Activated CD4-positive, alpha-beta T cell treated with anti-CD3 and anti-CD28 coated beads, Interleukin-2, amount 10 ng/mL, durations not matched to agents 24 days and 14 days (primary cell): ENCODE results near the gene ITGB3. TPM values are rescaled to one million over a fixed set of nuclear protein-coding genes. Genes with fewer than 3 reads are reported as not detected.
"Not testable (repeated sequence)": the region's sequence is repeated elsewhere in the genome, so short reads cannot be mapped to it uniquely, and the experiment has no call there.

ENCODE experiments used
- DNase-seq: peaks from one replicate; pipeline ENCODE4 v3.0.0; 2022
- H3K27ac Mint-ChIP-seq: one replicate; pipeline ENCODE4 v1.8.0; 2022; ENCODE audit warnings: mild to moderate bottlenecking, mixed read lengths
- H3K27me3 Mint-ChIP-seq: one replicate; pipeline ENCODE4 v1.8.0; 2022; ENCODE audit warnings: mixed read lengths
- H3K36me3 Mint-ChIP-seq: one replicate; pipeline ENCODE4 v1.8.0; 2022; ENCODE audit warnings: low read depth, mild to moderate bottlenecking, mixed read lengths
- H3K4me1 Mint-ChIP-seq: one replicate; pipeline ENCODE4 v1.8.0; 2021; ENCODE audit warnings: mixed read lengths
- H3K4me3 Mint-ChIP-seq: one replicate; pipeline ENCODE4 v1.8.0; 2022; ENCODE audit warnings: mild to moderate bottlenecking, moderate library complexity, mixed read lengths
- H3K9me3 Mint-ChIP-seq: one replicate; pipeline ENCODE4 v1.8.0; 2021; ENCODE audit warnings: mixed read lengths
- intact Hi-C: fragments of 100-400 bp; cut with micrococcal nuclease; formaldehyde crosslinking; loops from one replicate; pipeline ENCODE4 v1.15.1; 2023
- total RNA-seq: library from RNA; stranded (reverse); gene quantifications from 2 replicates; pipeline ENCODE4 v1.2.3, GENCODE V29; 2022

The ITGB3 gene
- total RNA-seq, 1 donor from 2014 or later: not detected

- H3K27ac Mint-ChIP-seq: not testable (repeated sequence)
These were observed 36.8 kb upstream of the ITGB3 start for GRCh38 chr17:47216821-47217220.

DNA sequence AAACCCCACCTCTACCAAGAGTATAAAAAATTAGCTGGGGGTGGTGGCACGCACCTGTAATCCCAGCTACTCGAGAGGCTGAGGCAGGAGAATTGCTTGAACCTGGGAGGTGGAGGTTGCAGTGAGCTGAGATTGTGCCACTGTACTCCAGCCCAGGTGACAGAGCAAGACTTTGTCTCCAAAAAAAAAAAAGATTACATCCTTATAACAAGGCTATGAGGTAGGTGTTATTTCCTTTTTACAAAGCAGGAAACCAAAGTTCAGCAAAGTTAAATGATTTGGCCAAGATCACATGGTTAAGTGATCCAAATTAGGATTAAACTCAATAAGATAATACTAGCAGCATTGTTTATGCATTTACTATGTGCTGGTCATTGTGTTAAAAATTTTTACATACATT is 36.3 kb upstream of the ITGB3 start:
- intact Hi-C loops: not testable (repeated sequence)
- peaks cover 33% of the 10 kb centered on the region for H3K4me1 Mint-ChIP-seq

More at GRCh38 chr17:47216821-47217220, 36.8 kb upstream of the ITGB3 start:
- DNase-seq, intact Hi-C loops, H3K4me3 Mint-ChIP-seq, H3K36me3 Mint-ChIP-seq, H3K9me3 Mint-ChIP-seq: not testable (repeated sequence)
- Mint-ChIP-seq H3K4me1 (peaks cover 33% of the 10 kb centered on the region), H3K27me3 (peaks cover 26% of the 10 kb centered on the region)

GRCh38 chr17:47218896-47219430 is 34.7 kb upstream of the ITGB3 start:
- DNase-seq: no peak
- no peak overlapping the region for H3K4me3 Mint-ChIP-seq
- no peak overlapping the region for H3K27ac Mint-ChIP-seq
- peaks cover 11% of the 10 kb centered on the region for H3K9me3 Mint-ChIP-seq
- peaks cover 13% of the 10 kb centered on the region for H3K27me3 Mint-ChIP-seq
- intact Hi-C loops: no loop called here
- H3K4me1 Mint-ChIP-seq: peaks cover 33% of the 10 kb centered on the region
- H3K36me3 Mint-ChIP-seq: no peaks in the 10 kb centered on the region

More for the DNA sequence above, 36.3 kb upstream of the ITGB3 start:
- H3K36me3 Mint-ChIP-seq, H3K27ac Mint-ChIP-seq, H3K9me3 Mint-ChIP-seq, H3K4me3 Mint-ChIP-seq, DNase-seq: not testable (repeated sequence)
- peaks cover 24% of the 10 kb centered on the region for H3K27me3 Mint-ChIP-seq

DNA sequence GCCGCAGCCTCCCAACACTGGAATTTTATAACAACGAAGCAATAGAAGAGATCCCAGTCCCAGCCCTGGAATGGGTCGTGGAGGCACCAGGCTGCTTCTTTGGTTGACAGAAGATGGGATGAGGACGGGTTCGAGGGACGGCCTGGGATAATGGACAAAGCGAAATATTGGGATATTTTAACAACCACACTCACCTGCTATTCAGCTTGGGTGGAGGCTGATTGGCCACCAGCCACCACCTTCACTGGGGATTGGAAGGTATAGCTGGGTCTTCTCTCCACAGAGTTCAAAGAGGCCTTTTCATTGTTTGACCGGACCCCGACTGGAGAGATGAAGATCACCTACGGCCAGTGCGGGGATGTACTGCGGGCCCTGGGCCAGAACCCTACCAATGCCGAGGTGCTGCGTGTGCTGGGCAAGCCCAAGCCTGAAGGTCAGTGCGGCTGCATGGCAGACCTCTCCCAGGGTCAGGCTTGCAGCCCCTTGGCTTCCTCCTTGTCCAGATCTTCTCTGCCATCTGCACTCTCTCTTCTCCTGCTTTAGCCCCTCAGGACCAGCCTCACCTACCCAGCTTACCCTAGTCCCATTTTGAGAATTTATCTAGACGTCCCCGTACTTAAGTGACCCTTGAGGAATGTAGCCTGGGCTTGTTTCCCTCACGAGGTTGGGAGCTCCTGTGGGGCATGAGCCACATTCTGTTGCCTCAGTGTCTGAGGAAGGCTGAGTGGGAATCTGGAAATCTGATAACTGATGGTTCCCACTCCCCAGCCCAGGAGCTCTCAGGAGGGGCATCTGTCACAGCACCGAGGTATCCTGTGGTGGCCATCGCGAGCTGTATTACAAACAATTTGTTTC is 33.8 kb upstream of the ITGB3 start:
- Mint-ChIP-seq H3K27me3 (peaks cover 9% of the 10 kb centered on the region), H3K4me3 (no peak overlapping the region), H3K4me1 (peaks cover 33% of the 10 kb centered on the region), H3K27ac (no peak overlapping the region), H3K9me3 (peaks cover 19% of the 10 kb centered on the region), H3K36me3 (no peaks in the 10 kb centered on the region)
- no peak for DNase-seq
- intact Hi-C loops: no loop called here

DNA sequence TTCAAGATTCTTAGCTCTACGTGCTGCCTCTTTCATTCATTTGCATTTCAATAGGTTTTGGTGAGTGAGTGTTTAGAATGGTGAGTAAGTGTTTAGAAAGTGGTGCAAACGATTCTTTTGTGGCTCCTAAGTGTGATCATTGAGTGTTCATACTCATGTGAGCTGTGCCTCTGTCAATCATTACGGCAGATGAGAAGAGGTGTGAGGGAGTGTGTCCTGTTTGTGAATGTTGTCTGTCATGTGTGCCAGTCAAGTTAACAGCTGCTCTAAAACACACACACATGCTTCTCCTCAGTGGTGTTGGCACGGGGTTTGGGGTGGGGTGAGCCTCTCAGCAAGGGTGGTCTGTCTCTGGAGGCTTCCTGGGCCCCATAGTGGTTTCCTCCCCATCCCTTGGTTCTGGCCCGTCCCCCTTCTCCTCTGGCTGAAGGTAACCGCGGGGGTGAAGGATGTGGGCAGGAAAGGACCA is 33.1 kb upstream of the ITGB3 start:
- Mint-ChIP-seq H3K4me3 (no peak overlapping the region), H3K9me3 (peaks cover 19% of the 10 kb centered on the region), H3K36me3 (no peaks in the 10 kb centered on the region), H3K27me3 (peaks cover 5% of the 10 kb centered on the region), H3K4me1 (peaks cover 33% of the 10 kb centered on the region), H3K27ac (no peak overlapping the region)
- DNase-seq: peak; percentile 63
- intact Hi-C loops: no loop called here

DNA sequence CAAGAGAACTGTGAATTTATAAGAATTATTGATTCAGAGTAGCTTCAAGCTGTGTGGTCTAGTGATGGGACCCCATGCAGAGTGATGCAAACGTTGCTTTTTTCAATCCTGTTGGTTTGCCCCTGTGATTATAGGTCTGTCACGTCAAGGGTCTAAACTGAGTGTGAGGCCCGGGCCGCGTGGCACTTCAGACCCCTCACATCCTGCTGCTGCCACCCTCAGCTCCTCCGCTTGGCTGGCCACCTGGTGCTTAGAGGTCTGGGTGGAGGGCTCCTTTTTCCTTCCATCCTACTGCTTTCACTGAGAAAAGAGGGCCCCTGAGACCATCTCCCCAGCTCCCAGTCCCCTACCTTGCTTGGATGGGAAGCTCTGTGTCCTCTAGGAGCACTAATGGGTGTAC is 32.5 kb upstream of the ITGB3 start:
- intact Hi-C loops: no loop called here
- no peak for DNase-seq
- no peaks in the 10 kb centered on the region for H3K36me3 Mint-ChIP-seq
- no peak overlapping the region for H3K27ac Mint-ChIP-seq
- peaks cover 33% of the 10 kb centered on the region for H3K4me1 Mint-ChIP-seq
- H3K9me3 Mint-ChIP-seq: peaks cover 19% of the 10 kb centered on the region
- H3K27me3 Mint-ChIP-seq: peaks cover 2% of the 10 kb centered on the region
- no peak overlapping the region for H3K4me3 Mint-ChIP-seq

GRCh38 chr17:47222047-47222446 is 31.6 kb upstream of the ITGB3 start:
- Mint-ChIP-seq H3K4me3 (no peak overlapping the region), H3K36me3 (no peaks in the 10 kb centered on the region)
- intact Hi-C loops: no loop called here

GRCh38 chr17:47223007-47223406 is 30.6 kb upstream of the ITGB3 start:
- Mint-ChIP-seq H3K36me3 (no peaks in the 10 kb centered on the region), H3K4me3 (no peak overlapping the region), H3K9me3 (peaks cover 19% of the 10 kb centered on the region), H3K27ac (no peak overlapping the region), H3K4me1 (peaks cover 28% of the 10 kb centered on the region), H3K27me3 (peaks cover 5% of the 10 kb centered on the region)
- DNase-seq: no peak
- intact Hi-C loops: no loop called here

More at GRCh38 chr17:47222047-47222446, 31.6 kb upstream of the ITGB3 start:
- Mint-ChIP-seq H3K9me3 (peaks cover 19% of the 10 kb centered on the region), H3K4me1 (peaks cover 32% of the 10 kb centered on the region), H3K27me3 (peaks cover 2% of the 10 kb centered on the region), H3K27ac (no peak overlapping the region)
- DNase-seq: no peak

DNA sequence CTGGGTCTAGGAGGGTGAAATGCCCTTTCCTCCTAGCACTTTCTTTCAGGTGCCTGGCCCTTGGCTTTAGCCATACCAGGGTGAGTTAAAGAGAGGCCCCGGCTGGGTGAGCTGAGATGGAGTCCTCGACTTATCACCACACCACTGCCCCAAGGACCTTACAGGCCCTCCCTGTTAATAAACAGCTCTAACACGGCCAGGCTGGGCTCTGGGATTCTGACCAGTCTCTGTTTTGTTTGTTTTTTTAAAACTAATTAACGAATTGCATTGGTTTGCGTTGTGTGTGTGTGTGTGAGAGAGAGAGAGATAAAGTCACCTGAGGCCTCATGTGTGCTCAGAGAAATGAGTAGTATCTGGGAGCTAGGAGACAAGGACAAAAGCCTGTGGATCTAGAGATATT is 30.2 kb upstream of the ITGB3 start:
- peaks cover 5% of the 10 kb centered on the region for H3K27me3 Mint-ChIP-seq
- H3K4me3 Mint-ChIP-seq: no peak overlapping the region
- no peak for DNase-seq
- no peak overlapping the region for H3K27ac Mint-ChIP-seq
- H3K4me1 Mint-ChIP-seq: peaks cover 25% of the 10 kb centered on the region
- intact Hi-C loops: no loop called here
- H3K36me3 Mint-ChIP-seq: no peaks in the 10 kb centered on the region
- peaks cover 19% of the 10 kb centered on the region for H3K9me3 Mint-ChIP-seq

DNA sequence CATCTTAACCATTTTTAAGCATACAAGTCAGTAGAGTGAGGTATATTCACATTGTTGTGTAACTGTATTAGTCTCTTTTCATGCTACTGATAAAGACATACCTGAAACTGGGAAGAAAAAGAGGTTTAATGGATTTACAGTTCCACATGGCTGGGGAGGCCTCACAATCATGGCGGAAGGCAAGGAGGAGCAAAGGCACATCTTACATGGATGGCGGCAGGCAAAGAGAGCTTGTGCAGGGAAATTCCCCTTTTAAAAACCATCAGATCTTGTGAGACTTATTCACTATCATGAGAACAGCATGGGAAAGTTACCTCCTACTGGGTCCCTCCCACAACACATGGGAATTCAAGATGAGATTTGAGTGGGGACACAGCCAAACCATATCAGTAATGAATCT is 29.6 kb upstream of the ITGB3 start:
- H3K4me1 Mint-ChIP-seq: peaks cover 19% of the 10 kb centered on the region
- DNase-seq, H3K4me3 Mint-ChIP-seq, H3K27me3 Mint-ChIP-seq, H3K27ac Mint-ChIP-seq, H3K36me3 Mint-ChIP-seq, intact Hi-C loops: not testable (repeated sequence)
- H3K9me3 Mint-ChIP-seq: peaks cover 19% of the 10 kb centered on the region

- Mint-ChIP-seq H3K27ac (no peak overlapping the region), H3K9me3 (peaks cover 19% of the 10 kb centered on the region), H3K4me1 (peaks cover 22% of the 10 kb centered on the region), H3K27me3 (peaks cover 5% of the 10 kb centered on the region), H3K36me3 (no peaks in the 10 kb centered on the region), H3K4me3 (no peak overlapping the region)
- no peak for DNase-seq
- intact Hi-C loops: loop anchor here (5.0 kb wide), 1 partner anchor 392 kb away; no protein-coding TSS in a partner anchor
These were observed 28.7 kb upstream of the ITGB3 start for GRCh38 chr17:47224966-47225365.

DNA sequence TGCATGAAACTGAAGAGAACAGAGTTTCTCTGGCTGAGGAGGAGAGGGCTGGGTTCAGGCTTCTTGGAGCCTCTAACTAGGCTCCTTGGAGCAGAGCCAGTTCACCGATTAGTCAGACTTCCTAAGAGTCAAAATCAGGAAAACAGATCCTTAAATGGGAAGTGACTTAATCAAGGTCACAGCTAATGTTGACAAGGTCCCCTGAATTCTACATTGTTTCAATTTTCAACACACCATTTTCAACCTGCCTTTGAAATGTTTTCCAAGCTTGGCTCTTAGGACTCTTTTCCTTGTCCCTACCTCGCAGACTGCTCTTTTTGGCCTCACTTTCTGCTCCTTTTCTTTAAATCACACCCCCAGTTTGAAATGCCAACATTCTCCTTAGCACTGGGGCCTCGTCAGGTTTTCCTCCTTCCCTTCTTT is 28.2 kb upstream of the ITGB3 start:
- no peak overlapping the region for H3K27ac Mint-ChIP-seq
- H3K36me3 Mint-ChIP-seq: no peaks in the 10 kb centered on the region
- no peak for DNase-seq
- peaks cover 19% of the 10 kb centered on the region for H3K9me3 Mint-ChIP-seq
- H3K27me3 Mint-ChIP-seq: peaks cover 10% of the 10 kb centered on the region
- intact Hi-C loops: loop anchor here (5.0 kb wide), 1 partner anchor 392 kb away; no protein-coding TSS in a partner anchor
- no peak overlapping the region for H3K4me3 Mint-ChIP-seq
- peaks cover 22% of the 10 kb centered on the region for H3K4me1 Mint-ChIP-seq

- DNase-seq: no peak
- Mint-ChIP-seq H3K27me3 (peaks cover 13% of the 10 kb centered on the region), H3K27ac (no peak overlapping the region), H3K4me3 (no peak overlapping the region), H3K36me3 (no peaks in the 10 kb centered on the region), H3K4me1 (peaks cover 22% of the 10 kb centered on the region), H3K9me3 (peaks cover 19% of the 10 kb centered on the region)
- intact Hi-C loops: loop anchor here (5.0 kb wide), 1 partner anchor 391 kb away; no protein-coding TSS in a partner anchor
These were observed 27.5 kb upstream of the ITGB3 start for GRCh38 chr17:47225911-47226688.
